Body of pancreas (tissue), 4 donors: ENCODE data around the gene PRSS22. TPM values are rescaled to one million over a fixed set of nuclear protein-coding genes. Genes with fewer than 3 reads are reported as not detected.
A peak's percentile ranks its signal among the peaks of the same experiment; 100 is the strongest.
"Not testable (repeated sequence)": the region's sequence is repeated elsewhere in the genome, so short reads cannot be mapped to it uniquely, and the experiment has no call there.

Experiments used
- ATAC-seq: fragments of 150-250 bp; one replicate; pipeline ENCODE4 v1.9.1; 2016
- DNase-seq, 4 donors: peaks; one replicate each; pipeline ENCODE4 v3.0.0-alpha.2; 2019
- H3K27ac ChIP-seq, 4 donors: fragments of 200-600 bp; sonication (generic); 1 replicate in 3 of 4; 2 replicates in 1 of 4; pipeline versions ENCODE4 v1.5.1 to v1.6.1; 2016 to 2019; ENCODE audit warnings: mild to moderate bottlenecking in 1 of 4, mixed read lengths in 1 of 4, moderate library complexity in 1 of 4
- H3K27me3 ChIP-seq, 2 donors: fragments of 200-600 bp; sonication (generic); one replicate each; pipeline ENCODE4 v1.6.0; 2016; ENCODE audit warnings: mild to moderate bottlenecking in 1 of 2
- H3K36me3 ChIP-seq, 2 donors: fragments of 200-600 bp; sonication (generic); replicated peaks in 1 of 2; 2 replicates each; pipeline ENCODE4 v1.5.1; 2016; ENCODE audit warnings: low read depth in 2 of 2; ENCODE audit not compliant: insufficient read depth in 1 of 2
- H3K4me1 ChIP-seq: fragments of 200-600 bp; sonication (generic); one replicate; pipeline ENCODE4 v1.6.0; 2016
- H3K4me3 ChIP-seq, 2 donors: fragments of 200-600 bp; sonication (generic); 1 replicate in 1 of 2; 2 replicates in 1 of 2; pipeline ENCODE4 v1.5.1; 2016 to 2019
- H3K9me3 ChIP-seq, 3 donors: fragments of 200-600 bp; sonication (generic); 1 replicate in 2 of 3; 2 replicates in 1 of 3; pipeline ENCODE4 v1.5.1; 2016
- CTCF ChIP-seq, 7 experiments: fragments of 450-650 bp in 4 of 7; fragments of 200-600 bp in 3 of 7; sonication (generic) in 3 of 7; IDR thresholded peaks; one replicate each; pipeline ENCODE4 v1.5.1; 2016 to 2019; ENCODE audit warnings: antibody characterized with exemption in 7 of 7
- POLR2A ChIP-seq, 3 donors: fragments of 450-650 bp; IDR thresholded peaks; one replicate each; pipeline ENCODE4 v1.6.1; 2016; ENCODE audit warnings: antibody characterized with exemption in 3 of 3, mild to moderate bottlenecking in 2 of 3
- WGBS, 2 donors: methylation state at CpG; one replicate each; pipeline ENCODE4 v1.1.5; 2017; 5-methylcytosine and 5-hydroxymethylcytosine counted together
- intact Hi-C: fragments of 100-400 bp; cut with DNase I; formaldehyde crosslinking; loops from one replicate; pipeline ENCODE4 v1.15.1; 2023
- total RNA-seq, 2 donors: library from RNA; depleted of rRNA; stranded (reverse); fragments of >200 nt; gene quantifications; one replicate each; pipeline ENCODE4 v1.1.0, GENCODE V29; 2016

Gene PRSS22, protein sequence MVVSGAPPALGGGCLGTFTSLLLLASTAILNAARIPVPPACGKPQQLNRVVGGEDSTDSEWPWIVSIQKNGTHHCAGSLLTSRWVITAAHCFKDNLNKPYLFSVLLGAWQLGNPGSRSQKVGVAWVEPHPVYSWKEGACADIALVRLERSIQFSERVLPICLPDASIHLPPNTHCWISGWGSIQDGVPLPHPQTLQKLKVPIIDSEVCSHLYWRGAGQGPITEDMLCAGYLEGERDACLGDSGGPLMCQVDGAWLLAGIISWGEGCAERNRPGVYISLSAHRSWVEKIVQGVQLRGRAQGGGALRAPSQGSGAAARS
- 10 to 100 TPM in 1 of 2 donors, 1 to 10 TPM in 1; 3.6 to 19.4 TPM for total RNA-seq

- H3K4me3 ChIP-seq: peak within 1 kb of the TSS in 1 of 2 donors; percentile 2
- H3K27ac ChIP-seq: peak within 1 kb of the TSS; percentile 87 to 99 (median 94)
- 16 to 17% methylated on average over 25 to 42 of the region's 42 CpGs for WGBS, 2 donors
- peaks cover 0 to 4% of the 10 kb centered on the region in 2 donors for H3K36me3 ChIP-seq
- peaks cover 28% of the 10 kb centered on the region for H3K4me1 ChIP-seq
- ATAC-seq: peak; percentile 76
- TF ChIP-seq POLR2A (IDR thresholded peaks at IDR 0.05) (peak; percentile 73 to 93 (median 91)), CTCF (IDR thresholded peaks at IDR 0.05) (peak in 2 of 7 experiments; percentile 6 to 18)
- no peaks in the 10 kb centered on the region for H3K27me3 ChIP-seq
- no peaks in the 10 kb centered on the region for H3K9me3 ChIP-seq
- intact Hi-C loops: no loop called here
- DNase-seq: peak; percentile 77 to 85 (median 83)
Observed at GRCh38 chr16:2857451-2858244, at the start of gene PRSS22. PRSS22 (minus strand) TSS chr16:2858170; CDS start chr16:2858104, 66 bp downstream.

DNA sequence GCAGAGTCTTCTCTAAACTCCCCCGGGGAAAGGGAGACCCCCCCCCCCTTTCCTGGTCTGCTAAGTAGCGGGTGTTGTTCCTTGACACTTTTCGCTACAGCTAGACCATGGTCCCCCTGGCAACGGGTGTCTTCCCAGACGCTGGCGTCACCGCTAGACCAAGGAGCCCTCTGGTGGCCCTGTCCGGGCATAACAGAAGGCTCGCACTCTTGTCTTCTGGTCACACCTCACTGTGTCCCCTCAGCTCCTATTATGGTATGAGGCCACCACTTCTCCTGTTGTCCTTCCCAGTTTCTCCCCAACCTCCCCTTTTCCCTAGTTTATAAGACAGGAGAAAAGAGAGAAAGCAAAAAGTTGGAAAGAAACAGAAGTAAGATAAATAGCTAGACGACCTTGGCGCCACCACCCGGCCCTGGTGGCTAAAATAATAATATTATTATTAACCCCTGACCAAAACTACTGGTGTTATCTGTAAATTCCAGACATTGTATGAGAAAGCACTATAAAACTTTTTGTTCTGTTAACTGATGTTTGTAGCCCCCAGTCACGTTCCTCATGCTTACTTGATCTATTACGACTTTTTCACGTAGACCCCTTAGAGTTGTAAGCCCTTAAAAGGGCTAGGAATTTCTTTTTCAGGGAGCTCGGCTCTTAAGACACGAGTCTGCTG, 49.2 kb upstream of the PRSS22 start:
- H3K36me3 ChIP-seq, ATAC-seq, intact Hi-C loops, H3K27me3 ChIP-seq, H3K4me3 ChIP-seq, H3K9me3 ChIP-seq: not testable (repeated sequence)
- peak overlapping the region in 3 of 4 donors; percentile 41 to 45 (median 43) for H3K27ac ChIP-seq
- TF ChIP-seq POLR2A (IDR thresholded peaks at IDR 0.05) (peak in 1 of 3 donors; percentile 11), CTCF (IDR thresholded peaks at IDR 0.05) (peak; percentile 20 to 88 (median 56))
- DNase-seq: peak; percentile 60 to 74 (median 72)
- WGBS, 2 donors: 10% methylated on average over 10 to 17 of the region's 17 CpGs
- H3K4me1 ChIP-seq: peaks cover 28% of the 10 kb centered on the region

DNA sequence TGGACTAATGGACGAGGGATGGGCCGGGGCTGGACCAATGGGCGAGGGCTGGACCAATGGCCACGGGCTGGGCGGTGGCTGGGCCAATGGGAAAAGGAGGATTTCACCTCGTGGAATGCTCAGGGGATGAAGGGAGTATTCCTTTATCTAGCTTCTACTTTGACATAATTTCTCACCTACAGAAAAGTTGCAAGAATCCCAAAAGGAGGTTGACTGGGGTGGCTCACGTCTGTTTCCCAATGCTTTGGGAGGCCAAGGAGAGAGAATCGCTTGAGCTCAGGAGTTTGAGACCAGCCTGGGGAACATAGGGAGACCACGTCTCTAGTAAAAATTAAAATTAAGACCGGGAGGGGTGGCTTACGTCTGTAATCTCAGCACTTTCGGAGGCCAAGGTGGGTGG, 48.0 kb upstream of the PRSS22 start:
- Histone ChIP-seq H3K27ac (peak overlapping the region in 3 of 4 donors; percentile 38 to 45 (median 41)), H3K9me3 (no peaks in the 10 kb centered on the region)

More for the DNA sequence above, 48.0 kb upstream of the PRSS22 start:
- Histone ChIP-seq H3K4me1 (peaks cover 24% of the 10 kb centered on the region), H3K4me3 (no peak overlapping the region), H3K36me3 (no peaks in the 10 kb centered on the region), H3K27me3 (no peaks in the 10 kb centered on the region)
- no peak for DNase-seq
- no peak for ATAC-seq
- TF ChIP-seq CTCF (IDR thresholded peaks at IDR 0.05): no peak
- TF ChIP-seq POLR2A (IDR thresholded peaks at IDR 0.05): no peak
- 14 to 23% methylated on average over 12 of the region's 12 CpGs for WGBS, 2 donors
- intact Hi-C loops: no loop called here
